Adrenal gland (tissue), 12 donors: Measurements from ENCODE around the gene NUAK1. TPM values are rescaled to one million over a fixed set of nuclear protein-coding genes. Genes with fewer than 3 reads are reported as not detected.

Source experiments
- DNase-seq, 7 donors: peaks; one replicate each; pipeline ENCODE4 v3.0.0-alpha.2; 2019 to 2020
- H3K27ac ChIP-seq, 5 donors: fragments of 200-600 bp; sonication (generic) in 4 of 5; 1 replicate in 3 of 5; 2 replicates in 2 of 5; pipeline versions ENCODE4 v1.5.1 to v1.8.0; 2016 to 2020; ENCODE audit warnings: mild to moderate bottlenecking in 1 of 5
- H3K27me3 ChIP-seq: fragments of 200-600 bp; 2 replicates; pipeline ENCODE4 v1.8.0; 2021
- H3K36me3 ChIP-seq, 2 donors: fragments of 200-600 bp; replicated peaks in 1 of 2; 1 replicate in 1 of 2; 2 replicates in 1 of 2; pipeline versions ENCODE4 v1.5.1 to v1.8.0; 2018 to 2022
- H3K4me1 ChIP-seq, 2 donors: fragments of 200-600 bp; replicated peaks in 1 of 2; 1 replicate in 1 of 2; 2 replicates in 1 of 2; pipeline versions ENCODE4 v1.5.1 to v1.8.0; 2018 to 2021
- H3K4me3 ChIP-seq, 4 donors: fragments of 200-600 bp; sonication (generic) in 3 of 4; one replicate each; pipeline ENCODE4 v1.5.1; 2016 to 2018
- H3K9me3 ChIP-seq, 3 donors: fragments of 200-600 bp; sonication (generic) in 1 of 3; replicated peaks in 1 of 3; 1 replicate in 2 of 3; 2 replicates in 1 of 3; pipeline versions ENCODE4 v1.5.1 to v1.8.0; 2016 to 2021
- POLR2A ChIP-seq, 2 donors: fragments of 450-650 bp; IDR thresholded peaks; one replicate each; pipeline ENCODE4 v1.6.1; 2017; ENCODE audit warnings: antibody characterized with exemption in 2 of 2, mild to moderate bottlenecking in 2 of 2, moderate library complexity in 1 of 2
- WGBS, 4 donors: extraction: QIAGEN DNeasy Blood & Tissue Kit in 2 of 4; methylation state at CpG; one replicate each; pipeline versions ENCODE4 v1.1.5 to v1.1.7; 2013 to 2017; 5-methylcytosine and 5-hydroxymethylcytosine counted together
- intact Hi-C, 2 donors: fragments of 100-400 bp; cut with DNase I; formaldehyde crosslinking; loops; one replicate each; pipeline versions ENCODE4 v1.14.1 to v1.15.0; 2022 to 2023
- polyA plus RNA-seq, 3 donors: library from polyadenylated mRNA; stranded (reverse); fragments of 200-250 nt in 2 of 3; fragments of 350-450 nt in 1 of 3; fragmentation: Illumina TruSeq in 1 of 3; extraction: RNeasy Lipid Tissue Mini Kit (QIAGEN cat#74804) in 1 of 3; gene quantifications; one replicate each; pipeline ENCODE4 v1.2.3, GENCODE V29; 2013 to 2014
- total RNA-seq, 9 donors: library from RNA; depleted of rRNA in 4 of 9; stranded (reverse); fragments of >200 nt in 4 of 9; fragments of 120-200 nt in 1 of 9; fragmentation: NEBNext Ultra II Directional in 1 of 9; extraction: Animal tissue kit (Norgen Biotek cat#: 25700) in 1 of 9; gene quantifications; one replicate each; pipeline versions ENCODE4 v1.1.0 to v1.2.4, GENCODE V29; 2013 to 2023
- TF ChIP-seq, protein P1 (sequence below), 6 experiments: fragments of 450-650 bp in 4 of 6; fragments of 200-600 bp in 2 of 6; sonication (generic) in 1 of 6; IDR thresholded peaks; 1 replicate in 5 of 6; 2 replicates in 1 of 6; pipeline versions ENCODE4 v1.5.1 to v1.8.0; 2016 to 2021; ENCODE audit warnings: antibody characterized with exemption in 6 of 6, mild to moderate bottlenecking in 2 of 6, moderate library complexity in 1 of 6
- donor health status: healthy with polysubstance abuse.
- donor health status: Bipolar disorder and iron deficiency.
- donor health status: DM: yes; HTN: yes; CAD: no.
- donor health status: DM: no; HTN: no; CAD: no.
- donor health status: DM: no; HTN: no; CAD: no.
- donor health status: DM: yes; HTN: yes; CAD: no.

The NUAK1 gene
- total and polyA plus RNA-seq, 12 donors, result 2.4 to 15.1 (median 8.4) TPM

DNA sequence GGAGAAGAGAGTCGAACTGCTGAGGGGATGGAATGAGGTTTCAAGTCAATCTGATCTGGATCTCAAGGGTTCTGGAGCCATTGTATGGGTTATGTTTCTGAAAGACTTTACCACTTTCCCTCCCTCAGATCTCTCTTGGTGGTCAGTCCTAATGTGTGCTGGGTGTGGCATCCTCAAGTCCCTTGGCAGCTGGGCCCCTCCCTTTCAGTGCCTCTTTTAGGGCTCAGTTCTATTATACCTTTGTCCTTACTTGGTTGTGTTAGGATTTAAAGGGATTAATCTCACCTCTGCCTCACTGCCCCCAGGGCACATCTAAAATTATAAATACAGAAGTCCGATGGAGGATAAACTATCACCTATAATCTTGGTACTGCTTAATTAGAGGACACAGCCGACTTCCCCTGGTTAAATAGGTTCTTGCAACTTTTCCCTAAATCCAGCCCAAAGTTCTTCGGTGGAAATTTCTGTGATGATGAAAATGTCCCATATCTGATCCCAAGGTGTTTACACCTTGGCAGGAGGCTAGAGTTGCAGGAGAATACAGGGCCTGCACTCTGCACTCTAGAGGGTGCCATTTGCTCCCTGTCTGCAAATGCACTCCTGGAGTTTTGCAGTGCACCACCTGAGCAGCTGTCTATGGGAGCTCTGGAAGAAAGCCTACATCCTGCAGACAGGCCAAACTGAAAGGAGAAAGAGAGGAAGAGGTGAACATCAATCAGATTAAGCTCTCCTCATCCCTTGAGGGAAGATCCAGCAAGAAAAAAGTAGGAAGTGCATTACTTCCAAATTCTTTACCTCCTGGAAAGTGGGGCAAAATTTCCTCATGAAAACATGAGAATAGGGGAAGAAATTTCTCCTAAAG lies 106.8 kb downstream of the NUAK1 start:
- TF ChIP-seq, protein P1, sequence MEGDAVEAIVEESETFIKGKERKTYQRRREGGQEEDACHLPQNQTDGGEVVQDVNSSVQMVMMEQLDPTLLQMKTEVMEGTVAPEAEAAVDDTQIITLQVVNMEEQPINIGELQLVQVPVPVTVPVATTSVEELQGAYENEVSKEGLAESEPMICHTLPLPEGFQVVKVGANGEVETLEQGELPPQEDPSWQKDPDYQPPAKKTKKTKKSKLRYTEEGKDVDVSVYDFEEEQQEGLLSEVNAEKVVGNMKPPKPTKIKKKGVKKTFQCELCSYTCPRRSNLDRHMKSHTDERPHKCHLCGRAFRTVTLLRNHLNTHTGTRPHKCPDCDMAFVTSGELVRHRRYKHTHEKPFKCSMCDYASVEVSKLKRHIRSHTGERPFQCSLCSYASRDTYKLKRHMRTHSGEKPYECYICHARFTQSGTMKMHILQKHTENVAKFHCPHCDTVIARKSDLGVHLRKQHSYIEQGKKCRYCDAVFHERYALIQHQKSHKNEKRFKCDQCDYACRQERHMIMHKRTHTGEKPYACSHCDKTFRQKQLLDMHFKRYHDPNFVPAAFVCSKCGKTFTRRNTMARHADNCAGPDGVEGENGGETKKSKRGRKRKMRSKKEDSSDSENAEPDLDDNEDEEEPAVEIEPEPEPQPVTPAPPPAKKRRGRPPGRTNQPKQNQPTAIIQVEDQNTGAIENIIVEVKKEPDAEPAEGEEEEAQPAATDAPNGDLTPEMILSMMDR (IDR thresholded peaks at IDR 0.05), result no peak
- TF ChIP-seq POLR2A (IDR thresholded peaks at IDR 0.05), result no peak
- no peaks in the 10 kb centered on the region for H3K36me3 ChIP-seq
- no peak for DNase-seq
- WGBS, 4 donors, result 84 to 93% (median 91%) methylated on average over 4 of the region's 4 CpGs
- H3K4me3 ChIP-seq, result no peak overlapping the region
- intact Hi-C loops, result no loop called here
- H3K4me1 ChIP-seq, result peaks cover 0 to 8% of the 10 kb centered on the region in 2 donors
- H3K27me3 ChIP-seq, result no peaks in the 10 kb centered on the region
- H3K9me3 ChIP-seq, result no peaks in the 10 kb centered on the region
- H3K27ac ChIP-seq, result no peak overlapping the region

DNA sequence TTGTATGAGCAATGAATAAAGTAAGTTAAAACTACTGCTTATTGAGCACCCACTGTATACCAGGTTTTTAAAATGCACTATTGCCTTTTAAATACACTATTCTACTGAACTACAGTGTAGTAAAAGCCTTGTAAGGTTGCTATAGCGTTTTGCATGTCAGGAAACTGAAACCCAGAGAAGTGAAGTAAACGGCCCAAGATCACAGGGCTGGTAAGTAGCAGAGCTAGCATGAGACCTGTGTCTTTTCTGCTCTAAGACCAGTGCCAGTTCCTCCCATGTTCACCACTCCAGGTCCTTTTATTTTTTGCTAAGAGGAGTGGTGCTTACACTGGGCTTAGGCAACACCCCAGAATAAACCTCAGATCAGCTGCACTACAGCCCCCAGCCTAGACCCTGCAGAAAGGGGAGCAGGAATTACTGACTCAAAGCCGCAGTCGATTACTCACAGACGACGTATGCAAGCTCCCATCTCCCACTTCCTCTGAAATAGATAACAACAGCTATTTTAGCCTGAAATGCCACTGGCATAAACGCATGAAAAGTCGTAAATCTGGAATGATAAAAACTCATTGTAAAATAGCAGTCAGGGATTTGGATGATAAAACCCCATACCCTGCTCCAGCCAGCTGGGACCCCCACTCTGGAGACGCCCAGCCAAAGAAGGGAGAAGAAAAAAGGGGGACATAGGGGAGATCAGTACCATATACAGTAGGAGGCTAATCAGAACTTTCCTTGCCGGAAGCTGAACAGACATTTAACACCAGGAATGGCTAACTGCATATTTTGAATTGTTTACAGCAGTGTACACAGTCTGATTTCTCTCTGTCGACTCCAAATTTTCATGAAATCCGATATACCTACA lies 108.3 kb downstream of the NUAK1 start:
- H3K4me1 ChIP-seq, result peaks cover 0 to 8% of the 10 kb centered on the region in 2 donors
- H3K27me3 ChIP-seq, result no peaks in the 10 kb centered on the region
- peak in 2 of 7 donors; percentile 5 to 37 for DNase-seq
- intact Hi-C loops, result no loop called here
- H3K9me3 ChIP-seq, result no peaks in the 10 kb centered on the region
- no peaks in the 10 kb centered on the region for H3K36me3 ChIP-seq
- H3K27ac ChIP-seq, result peak overlapping the region in 1 of 5 donors; percentile 23
- H3K4me3 ChIP-seq, result peak overlapping the region in 1 of 4 donors; percentile 10
- TF ChIP-seq, protein P1 (IDR thresholded peaks at IDR 0.05), result no peak
- no peak for TF ChIP-seq POLR2A (IDR thresholded peaks at IDR 0.05)
- 22 to 34% (median 31%) methylated on average over 12 of the region's 12 CpGs for WGBS, 4 donors

DNA sequence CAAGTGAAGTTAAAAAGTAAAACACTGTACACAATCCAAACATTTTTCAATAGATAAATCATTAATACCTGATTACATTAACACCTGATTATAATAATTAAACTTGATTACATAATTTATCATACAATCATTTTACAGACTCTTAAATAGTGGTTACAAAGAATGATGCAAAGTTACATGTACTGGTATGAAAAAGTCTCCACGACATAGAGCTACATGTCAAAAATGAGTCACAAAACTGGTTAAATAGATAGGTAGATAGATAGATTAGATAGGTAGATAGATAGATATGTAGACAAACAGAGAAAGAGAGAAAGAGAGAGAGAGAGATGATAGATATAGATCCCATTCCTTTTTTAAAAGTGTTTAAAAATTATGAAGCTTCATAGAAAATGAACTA lies 109.2 kb downstream of the NUAK1 start:
- WGBS, 4 donors, result 78 to 89% (median 85%) methylated on average over 1 of the region's 1 CpG
- TF ChIP-seq POLR2A (IDR thresholded peaks at IDR 0.05), result no peak
- TF ChIP-seq, protein P1 (IDR thresholded peaks at IDR 0.05), result no peak

DNA sequence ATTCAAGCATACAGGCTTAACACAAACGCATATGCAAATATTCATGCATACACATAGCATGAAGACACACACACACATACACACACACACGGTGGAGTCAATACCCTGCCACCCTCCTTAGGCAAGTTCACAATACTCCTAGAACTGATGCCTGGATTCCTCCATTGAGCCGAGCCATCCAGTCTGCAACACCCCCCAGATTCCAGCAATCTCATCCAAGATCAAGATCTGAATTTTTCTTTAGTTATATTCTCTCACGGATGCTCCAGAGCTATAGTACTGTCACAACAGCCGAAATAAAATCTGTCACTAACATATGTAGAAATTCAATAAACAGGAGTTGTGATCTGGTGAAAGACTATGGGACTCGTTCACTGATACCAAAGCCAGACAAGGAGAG lies 110.8 kb downstream of the NUAK1 start:
- TF ChIP-seq, protein P1 (IDR thresholded peaks at IDR 0.05), result no peak
- no peak for TF ChIP-seq POLR2A (IDR thresholded peaks at IDR 0.05)

More for the DNA sequence above, 109.2 kb downstream of the NUAK1 start:
- H3K27me3 ChIP-seq, result no peaks in the 10 kb centered on the region
- H3K9me3 ChIP-seq, result no peaks in the 10 kb centered on the region
- peaks cover 0 to 8% of the 10 kb centered on the region in 2 donors for H3K4me1 ChIP-seq
- H3K27ac ChIP-seq, result no peak overlapping the region
- H3K4me3 ChIP-seq, result no peak overlapping the region
- no peaks in the 10 kb centered on the region for H3K36me3 ChIP-seq
- no peak for DNase-seq
- intact Hi-C loops, result no loop called here

More for the DNA sequence above, 110.8 kb downstream of the NUAK1 start:
- no peak for DNase-seq
- H3K4me1 ChIP-seq, result peaks cover 0 to 8% of the 10 kb centered on the region in 2 donors
- intact Hi-C loops, result no loop called here
- 76 to 88% (median 85%) methylated on average over 6 of the region's 6 CpGs for WGBS, 4 donors
- H3K9me3 ChIP-seq, result no peaks in the 10 kb centered on the region
- H3K36me3 ChIP-seq, result no peaks in the 10 kb centered on the region
- no peak overlapping the region for H3K27ac ChIP-seq
- no peak overlapping the region for H3K4me3 ChIP-seq
- no peaks in the 10 kb centered on the region for H3K27me3 ChIP-seq
